Fibroblast of lung (primary cell): ENCODE measurements around the gene TBXA2R. TPM values are rescaled to one million over a fixed set of nuclear protein-coding genes. Genes with fewer than 3 reads are reported as not detected.

Experiments used
- DNase-seq, 2 donors: peaks; one replicate each; pipeline versions ENCODE4 v3.0.0 to v3.0.0-alpha.2; 2010; ENCODE audit warnings: low read depth in 2 of 2
- H2AFZ ChIP-seq: 2 replicates; pipeline ENCODE4 v1.5.1; 2012; ENCODE audit warnings: low read length, control low read depth, inconsistent platforms
- H3K27ac ChIP-seq: 2 replicates; pipeline ENCODE4 v1.5.1; 2011; ENCODE audit warnings: low read length, control low read depth; ENCODE audit not compliant: insufficient read depth
- H3K27me3 ChIP-seq: 2 replicates; pipeline ENCODE4 v1.5.1; 2011; ENCODE audit warnings: mild to moderate bottlenecking, low read length; ENCODE audit not compliant: control insufficient read depth, insufficient read depth
- H3K36me3 ChIP-seq: 2 replicates; pipeline ENCODE4 v1.5.1; 2011; ENCODE audit warnings: low read length; ENCODE audit not compliant: control insufficient read depth, insufficient read depth
- H3K4me1 ChIP-seq: 2 replicates; pipeline ENCODE4 v1.5.1; 2011; ENCODE audit warnings: low read length; ENCODE audit not compliant: control insufficient read depth, insufficient read depth; ENCODE audit errors: extremely low read depth
- H3K4me2 ChIP-seq: 2 replicates; pipeline ENCODE4 v1.5.1; 2011; ENCODE audit warnings: low read length, control low read depth; ENCODE audit not compliant: insufficient read depth; ENCODE audit errors: extremely low read depth
- H3K4me3 ChIP-seq, 4 experiments: fragments of 200-600 bp in 1 of 4; sonication (generic) in 1 of 4; replicated peaks in 1 of 4; 2 replicates each; pipeline ENCODE4 v1.5.1; 2011 to 2016; ENCODE audit warnings: low read length in 4 of 4, low read depth in 3 of 4, mild to moderate bottlenecking in 3 of 4, control low read depth in 2 of 4, inconsistent platforms in 1 of 4, mixed read lengths in 1 of 4; ENCODE audit not compliant: insufficient read depth in 1 of 4; ENCODE audit errors: control extremely low read depth in 1 of 4
- H3K79me2 ChIP-seq: 2 replicates; pipeline ENCODE4 v1.5.1; 2012; ENCODE audit warnings: mild to moderate bottlenecking, low read length, inconsistent platforms; ENCODE audit not compliant: control insufficient read depth, insufficient read depth
- H3K9ac ChIP-seq: 2 replicates; pipeline ENCODE4 v1.5.1; 2011; ENCODE audit warnings: mild to moderate bottlenecking, low read length, control low read depth; ENCODE audit not compliant: insufficient read depth
- H3K9me3 ChIP-seq: 2 replicates; pipeline ENCODE4 v1.5.1; 2012; ENCODE audit warnings: low read depth, low read length; ENCODE audit not compliant: control insufficient read depth, insufficient read depth
- H4K20me1 ChIP-seq: 2 replicates; pipeline ENCODE4 v1.5.1; 2011; ENCODE audit warnings: low read length; ENCODE audit not compliant: control insufficient read depth, insufficient read depth; ENCODE audit errors: extremely low read depth
- EZH2 ChIP-seq: IDR thresholded peaks from 2 replicates; pipeline ENCODE4 v1.5.1; 2012; ENCODE audit warnings: low read length, control low read depth, mild to moderate bottlenecking; ENCODE audit errors: missing control alignments
- polyA plus RNA-seq, 2 donors: library from polyadenylated mRNA; depleted of rRNA in 1 of 2; stranded (reverse) in 1 of 2; unstranded in 1 of 2; fragments of >200 nt; gene quantifications; 2 replicates each; pipeline ENCODE4 v1.2.1, GENCODE V29; 2011 to 2012; ENCODE audit warnings: missing spikeins in 1 of 2
- total RNA-seq: library from RNA; depleted of rRNA; stranded (reverse); fragments of >200 nt; gene quantifications from 2 replicates; pipeline ENCODE4 v1.2.1, GENCODE V29; 2014
- TF ChIP-seq, protein P1 (sequence below), 2 donors: IDR thresholded peaks in 1 of 2; conservative IDR thresholded peaks in 1 of 2; 1 replicate in 1 of 2; 2 replicates in 1 of 2; pipeline ENCODE4 v1.5.1; 2011 to 2012; ENCODE audit warnings: low read length in 2 of 2, control low read depth in 1 of 2, inconsistent platforms in 1 of 2, low read depth in 1 of 2, mild to moderate bottlenecking in 1 of 2

Gene TBXA2R
- total and polyA plus RNA-seq, 2 donors (not counting 1 experiment from before 2014, with no cell fraction given): 1.3 to 1.8 TPM

DNA sequence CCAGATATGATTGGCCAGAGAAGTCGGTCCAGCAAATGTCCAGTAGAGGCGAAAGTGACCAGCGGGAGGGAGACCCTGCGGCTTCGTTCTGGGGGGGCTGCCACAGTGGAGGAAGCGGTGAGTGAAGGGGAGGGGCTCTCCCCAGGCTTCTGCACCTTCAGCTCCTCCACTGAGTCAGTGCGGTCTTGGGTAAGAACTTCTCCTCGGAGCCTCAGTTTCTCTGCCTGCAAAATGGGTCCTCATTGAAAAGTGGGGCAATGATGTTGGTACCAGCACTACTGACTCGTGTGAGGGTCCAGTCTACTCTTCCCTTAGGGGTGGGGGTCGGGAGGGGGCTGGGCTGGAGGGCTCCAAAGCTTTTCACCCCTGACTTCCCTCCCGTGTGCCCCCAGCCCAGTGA lies 17.2 kb downstream of the TBXA2R start:
- Histone ChIP-seq H3K36me3 (no peaks in the 10 kb centered on the region), H4K20me1 (no peaks in the 10 kb centered on the region), H3K27ac (no peak overlapping the region), H3K27me3 (peaks cover 10% of the 10 kb centered on the region), H3K4me2 (no peak overlapping the region), H3K4me1 (no peaks in the 10 kb centered on the region), H2AFZ (no peak overlapping the region), H3K79me2 (no peaks in the 10 kb centered on the region), H3K4me3 (no peak overlapping the region), H3K9me3 (no peaks in the 10 kb centered on the region), H3K9ac (no peak overlapping the region)
- DNase-seq: no peak
- TF ChIP-seq EZH2: no peak
- TF ChIP-seq, protein P1, sequence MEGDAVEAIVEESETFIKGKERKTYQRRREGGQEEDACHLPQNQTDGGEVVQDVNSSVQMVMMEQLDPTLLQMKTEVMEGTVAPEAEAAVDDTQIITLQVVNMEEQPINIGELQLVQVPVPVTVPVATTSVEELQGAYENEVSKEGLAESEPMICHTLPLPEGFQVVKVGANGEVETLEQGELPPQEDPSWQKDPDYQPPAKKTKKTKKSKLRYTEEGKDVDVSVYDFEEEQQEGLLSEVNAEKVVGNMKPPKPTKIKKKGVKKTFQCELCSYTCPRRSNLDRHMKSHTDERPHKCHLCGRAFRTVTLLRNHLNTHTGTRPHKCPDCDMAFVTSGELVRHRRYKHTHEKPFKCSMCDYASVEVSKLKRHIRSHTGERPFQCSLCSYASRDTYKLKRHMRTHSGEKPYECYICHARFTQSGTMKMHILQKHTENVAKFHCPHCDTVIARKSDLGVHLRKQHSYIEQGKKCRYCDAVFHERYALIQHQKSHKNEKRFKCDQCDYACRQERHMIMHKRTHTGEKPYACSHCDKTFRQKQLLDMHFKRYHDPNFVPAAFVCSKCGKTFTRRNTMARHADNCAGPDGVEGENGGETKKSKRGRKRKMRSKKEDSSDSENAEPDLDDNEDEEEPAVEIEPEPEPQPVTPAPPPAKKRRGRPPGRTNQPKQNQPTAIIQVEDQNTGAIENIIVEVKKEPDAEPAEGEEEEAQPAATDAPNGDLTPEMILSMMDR (conservative IDR thresholded peaks at IDR 0.05 in 1 of 2, IDR thresholded peaks at IDR 0.05 in 1 of 2; ENCODE audit: low read depth in 1 of 2, low read length in 2 of 2): no peak

DNA sequence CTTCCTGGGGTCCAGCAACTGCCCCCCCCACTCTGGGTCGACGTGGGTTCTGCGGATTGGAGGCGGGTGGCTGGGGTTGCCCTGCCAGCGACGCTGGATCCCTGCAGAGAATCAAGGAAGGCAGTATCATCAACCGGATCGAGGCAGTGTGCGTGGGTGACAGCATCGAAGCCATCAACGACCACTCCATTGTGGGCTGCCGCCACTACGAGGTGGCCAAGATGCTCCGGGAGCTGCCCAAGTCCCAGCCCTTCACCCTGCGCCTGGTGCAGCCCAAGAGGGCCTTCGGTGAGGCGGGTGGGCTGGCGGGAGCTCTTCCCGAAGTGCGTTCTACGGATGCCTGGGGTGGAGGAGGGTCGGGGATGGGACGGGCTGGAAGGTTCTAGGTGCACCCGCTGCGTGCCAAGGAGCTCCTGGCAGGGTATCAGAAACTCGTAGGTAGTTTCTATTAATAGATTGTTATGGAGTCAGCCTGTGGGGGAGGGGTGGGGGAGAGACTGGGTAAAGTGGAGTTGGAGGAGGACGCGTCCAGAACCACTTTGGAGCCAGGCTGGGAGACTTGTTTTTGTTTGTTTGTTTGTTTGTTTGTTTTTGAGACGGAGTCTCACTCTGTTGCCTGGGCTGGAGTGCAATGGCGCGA lies 19.8 kb downstream of the TBXA2R start:
- TF ChIP-seq, protein P1 (conservative IDR thresholded peaks at IDR 0.05 in 1 of 2, IDR thresholded peaks at IDR 0.05 in 1 of 2; ENCODE audit: low read depth in 1 of 2, low read length in 2 of 2): no peak
- TF ChIP-seq EZH2: no peak
- Histone ChIP-seq H3K4me1 (no peaks in the 10 kb centered on the region), H3K9me3 (no peaks in the 10 kb centered on the region), H3K9ac (no peak overlapping the region), H3K4me2 (no peak overlapping the region), H3K4me3 (no peak overlapping the region), H3K79me2 (no peaks in the 10 kb centered on the region), H3K27ac (no peak overlapping the region), H4K20me1 (no peaks in the 10 kb centered on the region), H3K36me3 (no peaks in the 10 kb centered on the region), H2AFZ (no peak overlapping the region), H3K27me3 (peaks cover 10% of the 10 kb centered on the region)
- no peak for DNase-seq

DNA sequence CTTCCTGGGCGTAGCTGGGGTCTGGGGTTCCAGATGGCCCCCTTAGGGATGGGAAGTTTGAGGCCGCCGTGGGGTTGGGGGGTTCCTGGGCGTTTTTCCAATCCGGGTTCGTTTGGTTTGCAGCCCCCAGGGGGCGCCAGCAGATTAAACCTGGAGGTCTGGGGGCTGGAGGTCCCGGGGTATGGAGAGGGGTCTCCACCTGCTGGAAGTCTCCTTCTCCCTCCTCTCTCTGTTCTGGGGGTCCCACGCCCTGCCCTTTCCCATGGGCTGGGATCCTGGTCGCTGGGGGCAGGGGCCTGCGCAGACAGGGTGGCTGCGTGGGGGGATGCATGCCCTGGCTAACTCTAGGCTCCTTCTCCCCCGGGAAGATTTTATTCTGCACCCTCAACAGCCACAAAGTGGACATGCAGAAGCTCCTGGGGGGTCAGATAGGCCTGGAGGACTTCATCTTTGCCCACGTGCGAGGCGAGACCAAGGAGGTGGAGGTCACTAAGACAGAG lies 20.5 kb downstream of the TBXA2R start:
- H3K9me3 ChIP-seq: no peaks in the 10 kb centered on the region
- peaks cover 10% of the 10 kb centered on the region for H3K27me3 ChIP-seq
- TF ChIP-seq, protein P1 (conservative IDR thresholded peaks at IDR 0.05 in 1 of 2, IDR thresholded peaks at IDR 0.05 in 1 of 2; ENCODE audit: low read depth in 1 of 2, low read length in 2 of 2): peak; percentile 29 to 52
- TF ChIP-seq EZH2: no peak
- H3K36me3 ChIP-seq: no peaks in the 10 kb centered on the region
- H2AFZ ChIP-seq: no peak overlapping the region
- H4K20me1 ChIP-seq: no peaks in the 10 kb centered on the region
- H3K27ac ChIP-seq: no peak overlapping the region
- DNase-seq: no peak
- H3K79me2 ChIP-seq: no peaks in the 10 kb centered on the region
- no peaks in the 10 kb centered on the region for H3K4me1 ChIP-seq
- no peak overlapping the region for H3K4me3 ChIP-seq
- no peak overlapping the region for H3K9ac ChIP-seq
- no peak overlapping the region for H3K4me2 ChIP-seq
